Subcutaneous adipose tissue (tissue), 4 donors: ENCODE data around the gene EEPD1. TPM values are rescaled to one million over a fixed set of nuclear protein-coding genes. Genes with fewer than 3 reads are reported as not detected.

Experiments
- CTCF ChIP-seq: fragments of 450-650 bp; IDR thresholded peaks from one replicate; pipeline ENCODE4 v1.5.1; 2016; ENCODE audit warnings: low read depth, mild to moderate bottlenecking, control low read depth, antibody characterized with exemption, moderate library complexity
- total RNA-seq, 4 donors: library from RNA; depleted of rRNA; stranded (reverse); fragments of >200 nt; gene quantifications; one replicate each; pipeline ENCODE4 v1.1.0, GENCODE V29; 2016

EEPD1 gene
- total RNA-seq, 4 donors from 2014 or later: 22.2 to 57.3 (median 23.8) TPM

GRCh38 chr7:36316319-36316718, 163.3 kb downstream of the EEPD1 start:
- TF ChIP-seq CTCF: no peak

GRCh38 chr7:36317276-36317675, 164.2 kb downstream of the EEPD1 start:
- no peak for TF ChIP-seq CTCF

GRCh38 chr7:36318116-36318515, 165.1 kb downstream of the EEPD1 start:
- TF ChIP-seq CTCF: no peak

- TF ChIP-seq CTCF: no peak
Measured at GRCh38 chr7:36336390-36336789, 183.3 kb downstream of the EEPD1 start.

- no peak for TF ChIP-seq CTCF
Measured at GRCh38 chr7:36338256-36338655, 185.2 kb downstream of the EEPD1 start.

GRCh38 chr7:36343548-36343947, 190.5 kb downstream of the EEPD1 start:
- TF ChIP-seq CTCF: no peak

- TF ChIP-seq CTCF: no peak
Measured at GRCh38 chr7:36344622-36345021, 191.6 kb downstream of the EEPD1 start.

- no peak for TF ChIP-seq CTCF
Measured at GRCh38 chr7:36346260-36346831, 193.3 kb downstream of the EEPD1 start.
